Natural killer cell (primary cell): Measurements from ENCODE around the gene ABCA2. TPM values are rescaled to one million over a fixed set of nuclear protein-coding genes. Genes with fewer than 3 reads are reported as not detected.

Source experiments
- ATAC-seq, 3 donors: fragments of 150-1000 bp in 2 of 3; fragments of 200-7000 bp in 1 of 3; cut with Tn5 transposase; 1 replicate in 1 of 3; 2 replicates in 2 of 3; pipeline ENCODE4 v1.10.0; 2021; ENCODE audit warnings: mild to moderate bottlenecking in 2 of 3, moderate library complexity in 2 of 3
- DNase-seq, 2 donors: peaks; one replicate each; pipeline versions ENCODE4 v3.0.0 to v3.0.0-alpha.2; 2013 to 2021; ENCODE audit warnings: mixed read lengths in 1 of 2
- H3K27ac ChIP-seq: one replicate; pipeline ENCODE4 v1.5.1; 2013; ENCODE audit warnings: mild to moderate bottlenecking, low read length
- H3K27me3 ChIP-seq: one replicate; pipeline ENCODE4 v1.6.1; 2013; ENCODE audit warnings: low read length; ENCODE audit not compliant: control insufficient read depth, insufficient read depth
- H3K36me3 ChIP-seq: one replicate; pipeline ENCODE4 v1.6.1; 2013; ENCODE audit warnings: low read length; ENCODE audit not compliant: control insufficient read depth, insufficient read depth
- H3K4me1 ChIP-seq: one replicate; pipeline ENCODE4 v1.6.1; 2013; ENCODE audit warnings: low read length; ENCODE audit not compliant: control insufficient read depth, insufficient read depth
- H3K4me3 ChIP-seq: one replicate; pipeline ENCODE4 v1.5.1; 2013; ENCODE audit warnings: low read length
- H3K9me3 ChIP-seq: one replicate; pipeline ENCODE4 v1.6.1; 2013; ENCODE audit warnings: low read length; ENCODE audit not compliant: control insufficient read depth, insufficient read depth
- H3K27ac Mint-ChIP-seq, 2 donors: one replicate each; pipeline ENCODE4 v1.8.0; 2022; ENCODE audit warnings: mild to moderate bottlenecking in 2 of 2, mixed read lengths in 2 of 2, moderate library complexity in 1 of 2
- H3K27me3 Mint-ChIP-seq, 2 donors: one replicate each; pipeline ENCODE4 v1.8.0; 2022; ENCODE audit warnings: low read depth in 2 of 2, mixed read lengths in 2 of 2
- H3K36me3 Mint-ChIP-seq: one replicate; pipeline ENCODE4 v1.8.0; 2022; ENCODE audit warnings: mixed read lengths
- H3K4me1 Mint-ChIP-seq, 2 donors: one replicate each; pipeline ENCODE4 v1.8.0; 2022; ENCODE audit warnings: mixed read lengths in 2 of 2
- H3K4me3 Mint-ChIP-seq: one replicate; pipeline ENCODE4 v1.8.0; 2022; ENCODE audit warnings: mild to moderate bottlenecking, moderate library complexity, mixed read lengths
- H3K9me3 Mint-ChIP-seq, 2 donors: one replicate each; pipeline ENCODE4 v1.8.0; 2022; ENCODE audit warnings: mixed read lengths in 2 of 2
- CTCF ChIP-seq: fragments of 200-600 bp; IDR thresholded peaks from one replicate; pipeline ENCODE4 v1.8.0; 2022; ENCODE audit warnings: antibody characterized with exemption
- WGBS: methylation state at CpG from one replicate; pipeline ENCODE4 v1.1.7; 2013; ENCODE audit warnings: missing lambda C conversion rate; ENCODE audit not compliant: insufficient coverage; 5-methylcytosine and 5-hydroxymethylcytosine counted together
- intact Hi-C: fragments of 100-400 bp; cut with micrococcal nuclease; formaldehyde crosslinking; loops from one replicate; pipeline ENCODE4 v1.14.2; 2022
- total RNA-seq, 4 donors: library from RNA; stranded (reverse); fragments of 120-200 nt in 1 of 4; gene quantifications; one replicate each; pipeline versions ENCODE4 v1.2.3 to v1.2.4, GENCODE V29; 2013 to 2022

Gene ABCA2
- total RNA-seq, 3 donors from 2014 or later (not counting 1 experiment from before 2014, with no cell fraction given): 356 to 416 (median 357) TPM

GRCh38 chr9:136981588-136982231 lies 46.3 kb downstream of the ABCA2 start:
- Mint-ChIP-seq H3K36me3 (no peaks in the 10 kb centered on the region), H3K27me3 (peaks cover 0 to 7% of the 10 kb centered on the region in 2 donors), H3K27ac (no peak overlapping the region), H3K9me3 (no peaks in the 10 kb centered on the region), H3K4me3 (no peak overlapping the region), H3K4me1 (peaks cover 0 to 16% of the 10 kb centered on the region in 2 donors)
- Histone ChIP-seq H3K27me3 (peaks cover 10% of the 10 kb centered on the region), H3K4me1 (peaks cover 27% of the 10 kb centered on the region), H3K4me3 (no peak overlapping the region), H3K27ac (no peak overlapping the region), H3K9me3 (no peaks in the 10 kb centered on the region), H3K36me3 (no peaks in the 10 kb centered on the region)
- ATAC-seq (no peak), DNase-seq (no peak)
- intact Hi-C loops: no loop called here
- TF ChIP-seq CTCF: no peak
- 81% methylated on average over 15 of the region's 17 CpGs for WGBS

- peaks cover 0 to 7% of the 10 kb centered on the region in 2 donors for H3K27me3 Mint-ChIP-seq
- no peak overlapping the region for H3K4me3 ChIP-seq
- intact Hi-C loops: no loop called here
- H3K9me3 ChIP-seq: no peaks in the 10 kb centered on the region
- no peak for ATAC-seq
- WGBS: 95% methylated on average over 16 of the region's 16 CpGs
- no peaks in the 10 kb centered on the region for H3K9me3 Mint-ChIP-seq
- no peaks in the 10 kb centered on the region for H3K36me3 Mint-ChIP-seq
- H3K27ac ChIP-seq: no peak overlapping the region
- peaks cover 0 to 24% of the 10 kb centered on the region in 2 donors for H3K4me1 Mint-ChIP-seq
- H3K4me1 ChIP-seq: peaks cover 36% of the 10 kb centered on the region
- no peaks in the 10 kb centered on the region for H3K36me3 ChIP-seq
- no peak for TF ChIP-seq CTCF
- H3K27ac Mint-ChIP-seq: peak overlapping the region in 1 of 2 donors; percentile 31
- DNase-seq: no peak
- H3K27me3 ChIP-seq: peaks cover 10% of the 10 kb centered on the region
- no peak overlapping the region for H3K4me3 Mint-ChIP-seq
These were observed 47.2 kb downstream of the ABCA2 start for GRCh38 chr9:136980669-136981478.

GRCh38 chr9:136979769-136980587 lies 48.1 kb downstream of the ABCA2 start:
- H3K9me3 ChIP-seq: no peaks in the 10 kb centered on the region
- H3K27ac Mint-ChIP-seq: peak overlapping the region in 1 of 2 donors; percentile 31
- TF ChIP-seq CTCF: no peak
- DNase-seq (no peak), ATAC-seq (no peak)
- H3K4me3 ChIP-seq: no peak overlapping the region
- peaks cover 6 to 33% of the 10 kb centered on the region in 2 donors for H3K4me1 Mint-ChIP-seq
- H3K27me3 ChIP-seq: peaks cover 6% of the 10 kb centered on the region
- no peaks in the 10 kb centered on the region for H3K36me3 Mint-ChIP-seq
- WGBS: 92% methylated on average over 26 of the region's 26 CpGs
- H3K27me3 Mint-ChIP-seq: peaks cover 0 to 7% of the 10 kb centered on the region in 2 donors
- intact Hi-C loops: no loop called here
- no peak overlapping the region for H3K4me3 Mint-ChIP-seq
- no peaks in the 10 kb centered on the region for H3K36me3 ChIP-seq
- peaks cover 42% of the 10 kb centered on the region for H3K4me1 ChIP-seq
- H3K27ac ChIP-seq: no peak overlapping the region
- H3K9me3 Mint-ChIP-seq: no peaks in the 10 kb centered on the region
